ENCODE measurements around the gene AHCTF1. TPM values are rescaled to one million over a fixed set of nuclear protein-coding genes. Genes with fewer than 3 reads are reported as not detected.

AHCTF1 gene
- total and polyA plus RNA-seq, 9 of the 15 experiments (the other 6 are each of a cell fraction or from before 2014, with no cell fraction given), result 9.4 to 102 (median 47.6) TPM

DNA sequence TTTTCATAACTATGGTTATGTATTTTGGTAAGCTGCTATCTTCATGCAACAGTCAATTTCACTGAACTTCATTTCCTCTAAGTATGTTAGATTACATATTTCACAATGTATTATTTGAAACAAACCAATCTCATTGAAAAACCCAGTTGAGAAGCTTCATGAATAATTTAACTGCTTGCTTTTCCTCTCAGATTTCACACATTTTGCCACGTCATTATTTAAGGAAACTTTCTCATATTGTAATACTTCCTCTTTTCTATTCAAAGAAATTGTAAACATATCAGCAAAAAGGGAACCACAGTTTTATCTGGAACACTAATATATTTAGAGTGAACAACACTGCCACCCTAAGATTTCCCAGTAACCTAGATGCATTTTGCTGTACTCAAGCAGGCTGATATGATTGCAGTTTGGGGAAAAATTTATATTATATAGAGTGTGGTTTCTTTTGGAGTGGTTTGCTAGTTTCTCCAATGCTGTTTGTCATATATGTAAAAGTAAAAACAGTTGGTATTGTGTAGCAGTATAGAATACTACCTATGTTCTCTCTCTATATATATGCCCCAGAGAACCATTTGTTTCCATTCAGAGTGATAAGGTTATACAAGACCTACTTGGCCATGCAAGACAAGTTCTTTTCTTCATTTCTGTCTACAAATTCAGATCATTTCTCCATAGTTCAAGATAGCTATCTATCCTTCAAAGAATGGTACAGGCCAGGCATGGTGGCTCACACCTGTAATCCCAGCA lies 28.4 kb upstream of the AHCTF1 start (continued):
- TF ChIP-seq NFE2 (IDR thresholded peaks at IDR 0.05; ENCODE audit: low read depth) (peak; percentile 94), KAT8 (IDR thresholded peaks at IDR 0.05; ENCODE audit: low read depth) (no peak), RBM15 (IDR thresholded peaks at IDR 0.05; ENCODE audit: insufficient read depth, low read length) (no peak), FUS (optimal IDR thresholded peaks at IDR 0.05; ENCODE audit: low read depth, low read length) (no peak), CREM (IDR thresholded peaks at IDR 0.05; ENCODE audit: low read depth) (peak; percentile 35; the same call in 1 of the 2 replicates)
- TF ChIP-seq, protein P1, sequence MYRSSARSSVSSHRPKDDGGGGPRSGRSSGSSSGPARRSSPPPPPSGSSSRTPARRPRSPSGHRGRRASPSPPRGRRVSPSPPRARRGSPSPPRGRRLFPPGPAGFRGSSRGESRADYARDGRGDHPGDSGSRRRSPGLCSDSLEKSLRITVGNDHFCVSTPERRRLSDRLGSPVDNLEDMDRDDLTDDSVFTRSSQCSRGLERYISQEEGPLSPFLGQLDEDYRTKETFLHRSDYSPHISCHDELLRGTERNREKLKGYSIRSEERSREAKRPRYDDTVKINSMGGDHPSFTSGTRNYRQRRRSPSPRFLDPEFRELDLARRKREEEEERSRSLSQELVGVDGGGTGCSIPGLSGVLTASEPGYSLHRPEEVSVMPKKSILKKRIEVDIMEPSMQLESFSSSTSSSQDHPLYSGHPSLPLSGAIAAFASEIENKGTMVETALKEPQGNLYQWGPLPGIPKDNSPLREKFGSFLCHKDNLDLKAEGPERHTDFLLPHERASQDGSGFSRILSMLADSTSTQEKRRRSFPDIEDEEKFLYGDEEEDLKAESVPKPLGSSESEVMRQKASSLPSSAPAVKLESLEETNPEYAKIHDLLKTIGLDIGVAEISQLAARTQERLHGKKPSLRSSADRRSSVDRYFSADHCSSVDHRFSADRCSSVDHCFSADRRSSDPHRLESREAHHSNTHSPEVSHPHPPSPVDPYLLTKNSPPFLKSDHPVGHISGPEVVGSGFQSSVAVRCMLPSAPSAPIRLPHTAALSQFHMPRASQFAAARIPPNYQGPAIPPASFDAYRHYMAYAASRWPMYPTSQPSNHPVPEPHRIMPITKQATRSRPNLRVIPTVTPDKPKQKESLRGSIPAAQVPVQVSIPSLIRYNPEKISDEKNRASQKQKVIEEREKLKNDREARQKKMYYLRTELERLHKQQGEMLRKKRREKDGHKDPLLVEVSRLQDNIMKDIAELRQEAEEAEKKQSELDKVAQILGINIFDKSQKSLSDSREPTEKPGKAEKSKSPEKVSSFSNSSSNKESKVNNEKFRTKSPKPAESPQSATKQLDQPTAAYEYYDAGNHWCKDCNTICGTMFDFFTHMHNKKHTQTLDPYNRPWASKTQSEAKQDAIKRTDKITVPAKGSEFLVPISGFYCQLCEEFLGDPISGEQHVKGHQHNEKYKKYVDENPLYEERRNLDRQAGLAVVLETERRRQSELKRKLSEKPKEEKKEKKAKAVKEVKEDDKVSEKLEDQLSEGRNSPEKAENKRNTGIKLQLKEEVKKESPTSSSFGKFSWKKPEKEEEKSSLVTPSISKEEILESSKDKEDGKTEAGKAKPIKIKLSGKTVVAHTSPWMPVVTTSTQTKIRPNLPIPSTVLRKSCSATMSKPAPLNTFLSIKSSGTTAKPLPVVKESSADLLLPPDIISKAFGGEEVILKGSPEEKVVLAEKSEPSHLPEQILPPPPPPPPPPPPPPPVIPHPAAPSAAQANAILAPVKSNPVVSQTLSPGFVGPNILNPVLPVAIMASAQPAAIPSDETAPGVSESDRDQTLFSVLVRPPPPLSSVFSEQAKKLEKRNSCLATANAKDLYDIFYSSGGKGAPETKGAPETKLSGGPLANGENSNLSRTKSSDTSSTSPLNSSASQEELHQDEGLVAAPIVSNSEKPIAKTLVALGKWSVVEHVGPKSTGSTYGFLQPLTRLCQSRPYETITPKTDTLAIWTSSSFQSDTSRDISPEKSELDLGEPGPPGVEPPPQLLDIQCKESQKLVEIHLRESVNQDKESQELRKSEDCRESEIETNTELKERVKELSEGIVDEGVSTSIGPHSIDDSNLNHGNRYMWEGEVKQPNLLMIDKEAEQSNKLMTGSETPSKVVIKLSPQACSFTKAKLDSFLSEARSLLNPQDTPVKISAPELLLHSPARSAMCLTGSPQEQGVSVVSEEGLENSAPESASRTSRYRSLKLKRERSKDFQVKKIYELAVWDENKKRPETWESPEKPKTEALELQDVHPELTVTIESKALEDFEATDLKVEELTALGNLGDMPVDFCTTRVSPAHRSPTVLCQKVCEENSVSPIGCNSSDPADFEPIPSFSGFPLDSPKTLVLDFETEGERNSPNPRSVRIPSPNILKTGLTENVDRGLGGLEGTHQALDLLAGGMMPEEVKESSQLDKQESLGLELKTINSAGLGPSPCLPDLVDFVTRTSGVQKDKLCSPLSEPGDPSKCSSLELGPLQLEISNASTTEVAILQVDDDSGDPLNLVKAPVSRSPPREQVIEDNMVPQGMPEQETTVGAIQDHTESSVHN (IDR thresholded peaks at IDR 0.05; ENCODE audit: borderline replicate concordance in 1 of 2, low read depth in 1 of 2), result peak in 1 of 2 experiments; percentile 58; a peak in 1 of 4 replicates

Measured in K562 (cell line).